ENCODE data around the gene MTG1. TPM values are rescaled to one million over a fixed set of nuclear protein-coding genes. Genes with fewer than 3 reads are reported as not detected.

Gene MTG1
- polyA plus RNA-seq, 1 donor (not counting 4 experiments of a cell fraction or from before 2014, with no cell fraction given), result 31.6 TPM

GRCh38 chr10:133452453-133452852, 58.5 kb downstream of the MTG1 start:
- FAIRE-seq (no peak), DNase-seq (ENCODE audit: low read depth, low spot score) (no peak)
- H3K9me3 ChIP-seq (ENCODE audit: control insufficient read depth, low read depth, low read length), result peaks cover 4% of the 10 kb centered on the region
- no peak for TF ChIP-seq CTCF (optimal IDR thresholded peaks at IDR 0.05 in 1 of 3, IDR thresholded peaks at IDR 0.05 in 1 of 3, conservative IDR thresholded peaks at IDR 0.05 in 1 of 3; ENCODE audit: extremely low read depth in 1 of 3, insufficient read depth in 2 of 3, low read length in 3 of 3)
- TF ChIP-seq EZH2 (IDR thresholded peaks at IDR 0.05; ENCODE audit: low read length), result no peak
- dilution Hi-C loops (cut with MboI; ENCODE audit: extremely low pct_ligation_motif_present, low sequenced_read_pairs), result no loop called here
- no peak overlapping the region for H3K9ac ChIP-seq (ENCODE audit: control insufficient read depth, extremely low read depth, insufficient read depth, low read length)
- no peak overlapping the region for H2AFZ ChIP-seq (ENCODE audit: control insufficient read depth, low read length)
- H3K4me1 ChIP-seq (ENCODE audit: control insufficient read depth, extremely low read depth, insufficient read depth, low read length), result no peaks in the 10 kb centered on the region
- no peak overlapping the region for H3K4me2 ChIP-seq (ENCODE audit: control insufficient read depth, extremely low read depth, insufficient read depth, low read depth, low read length)
- H3K27ac ChIP-seq (ENCODE audit: control insufficient read depth, insufficient read depth, low read length), result no peak overlapping the region
- H3K4me3 ChIP-seq (ENCODE audit: control insufficient read depth in 2 of 3, extremely low read depth in 1 of 3, insufficient read depth in 2 of 3, low read depth in 1 of 3, low read length in 3 of 3), result no peak overlapping the region
- H3K9me1 ChIP-seq (ENCODE audit: control insufficient read depth, extremely low read depth, insufficient read depth, low read length), result no peaks in the 10 kb centered on the region
- H3K79me2 ChIP-seq (ENCODE audit: control insufficient read depth, insufficient read depth, low read length), result no peaks in the 10 kb centered on the region
- H3K36me3 ChIP-seq (ENCODE audit: control insufficient read depth in 2 of 2, extremely low read depth in 1 of 2, insufficient read depth in 2 of 2, low read length in 2 of 2), result no peaks in the 10 kb centered on the region
- H3K27me3 ChIP-seq (ENCODE audit: control insufficient read depth, extremely low read depth, insufficient read depth, low read length), result no peaks in the 10 kb centered on the region
- no peaks in the 10 kb centered on the region for H4K20me1 ChIP-seq (ENCODE audit: control insufficient read depth, extremely low read depth, insufficient read depth, low read length)

GRCh38 chr10:133453516-133454203, 59.7 kb downstream of the MTG1 start, which contains the start of gene SCART1:
TSS of gene SCART1 (plus strand) at chr10:133453945. CDS start at chr10:133453998, 53 bp downstream.
- TF ChIP-seq CTCF (optimal IDR thresholded peaks at IDR 0.05 in 1 of 3, IDR thresholded peaks at IDR 0.05 in 1 of 3, conservative IDR thresholded peaks at IDR 0.05 in 1 of 3; ENCODE audit: extremely low read depth in 1 of 3, insufficient read depth in 2 of 3, low read length in 3 of 3) (no peak), EZH2 (IDR thresholded peaks at IDR 0.05; ENCODE audit: low read length) (no peak)
- Histone ChIP-seq H4K20me1 (ENCODE audit: control insufficient read depth, extremely low read depth, insufficient read depth, low read length) (no peaks in the 10 kb centered on the region), H3K9me1 (ENCODE audit: control insufficient read depth, extremely low read depth, insufficient read depth, low read length) (no peaks in the 10 kb centered on the region), H3K9me3 (ENCODE audit: control insufficient read depth, low read depth, low read length) (peaks cover 3% of the 10 kb centered on the region), H2AFZ (ENCODE audit: control insufficient read depth, low read length) (no peak within 1 kb of the TSS), H3K4me1 (ENCODE audit: control insufficient read depth, extremely low read depth, insufficient read depth, low read length) (no peaks in the 10 kb centered on the region), H3K36me3 (ENCODE audit: control insufficient read depth in 2 of 2, extremely low read depth in 1 of 2, insufficient read depth in 2 of 2, low read length in 2 of 2) (no peaks in the 10 kb centered on the region), H3K27ac (ENCODE audit: control insufficient read depth, insufficient read depth, low read length) (no peak within 1 kb of the TSS), H3K79me2 (ENCODE audit: control insufficient read depth, insufficient read depth, low read length) (no peaks in the 10 kb centered on the region), H3K9ac (ENCODE audit: control insufficient read depth, extremely low read depth, insufficient read depth, low read length) (no peak within 1 kb of the TSS), H3K4me3 (ENCODE audit: control insufficient read depth in 2 of 3, extremely low read depth in 1 of 3, insufficient read depth in 2 of 3, low read depth in 1 of 3, low read length in 3 of 3) (no peak within 1 kb of the TSS), H3K27me3 (ENCODE audit: control insufficient read depth, extremely low read depth, insufficient read depth, low read length) (no peaks in the 10 kb centered on the region), H3K4me2 (ENCODE audit: control insufficient read depth, extremely low read depth, insufficient read depth, low read depth, low read length) (no peak within 1 kb of the TSS)
- dilution Hi-C loops (cut with MboI; ENCODE audit: extremely low pct_ligation_motif_present, low sequenced_read_pairs), result no loop called here
- FAIRE-seq (no peak), DNase-seq (ENCODE audit: low read depth, low spot score) (no peak)

All from keratinocyte (primary cell).